HG02870 (cell line): Measurements from ENCODE around the gene LRTM2.
A peak's percentile ranks its signal among the peaks of the same experiment; 100 is the strongest.

ENCODE experiments used
- ATAC-seq: cut with Tn5 transposase; IDR thresholded peaks from one replicate; pipeline ENCODE4 v1.9.1; 2021; ENCODE audit warnings: mild to moderate bottlenecking, moderate library complexity; ENCODE audit not compliant: unreplicated experiment

The LRTM2 gene

GRCh38 chr12:1820191-1820895 lies at the start of gene LRTM2:
TSS of gene LRTM2 (plus strand) at chr12:1820565. CDS start at chr12:1828149, 7,584 bp downstream.
- ATAC-seq = no peak

GRCh38 chr12:1773937-1774655 lies 46.3 kb upstream of the LRTM2 start:
- ATAC-seq = no peak

GRCh38 chr12:1776170-1776921 lies 44.0 kb upstream of the LRTM2 start:
- ATAC-seq = no peak

GRCh38 chr12:1777798-1778197 lies 42.6 kb upstream of the LRTM2 start:
- ATAC-seq = no peak

GRCh38 chr12:1778911-1779310 lies 41.5 kb upstream of the LRTM2 start:
- ATAC-seq = no peak

GRCh38 chr12:1779783-1780182 lies 40.6 kb upstream of the LRTM2 start:
- ATAC-seq = no peak

GRCh38 chr12:1781772-1782171 lies 38.6 kb upstream of the LRTM2 start:
- ATAC-seq = no peak

- ATAC-seq = no peak
These were observed 38.1 kb upstream of the LRTM2 start for GRCh38 chr12:1782215-1782614.

GRCh38 chr12:1787714-1788113 lies 32.7 kb upstream of the LRTM2 start:
- ATAC-seq = no peak

- no peak for ATAC-seq
These were observed 29.9 kb upstream of the LRTM2 start for GRCh38 chr12:1790444-1790843.

GRCh38 chr12:1791104-1791841 lies 29.1 kb upstream of the LRTM2 start:
- ATAC-seq = no peak

GRCh38 chr12:1792406-1792805 lies 28.0 kb upstream of the LRTM2 start:
- no peak for ATAC-seq

GRCh38 chr12:1793426-1794210 lies 26.7 kb upstream of the LRTM2 start:
- no peak for ATAC-seq

- ATAC-seq = no peak
These were observed 25.8 kb upstream of the LRTM2 start for GRCh38 chr12:1794440-1795090.

- no peak for ATAC-seq
These were observed 25.1 kb upstream of the LRTM2 start for GRCh38 chr12:1795221-1795784.

GRCh38 chr12:1795785-1796514 lies 24.4 kb upstream of the LRTM2 start:
- ATAC-seq = peak; percentile 91

GRCh38 chr12:1796515-1797010 lies 23.8 kb upstream of the LRTM2 start:
- ATAC-seq = peak; percentile 5
